B cell (primary cell): ENCODE measurements around the gene IGSF3.

Experiments
- EZH2 ChIP-seq: IDR thresholded peaks from 2 replicates; pipeline ENCODE4 v1.6.1; 2012; ENCODE audit warnings: borderline replicate concordance, low read depth, mild to moderate bottlenecking, moderate library complexity, low read length; ENCODE audit not compliant: insufficient read depth, poor library complexity, severe bottlenecking
- TF ChIP-seq, protein P1 (sequence below): fragments of 200-600 bp; IDR thresholded peaks from one replicate; pipeline ENCODE4 v1.8.0; 2022; ENCODE audit warnings: antibody characterized with exemption, mild to moderate bottlenecking

DNA sequence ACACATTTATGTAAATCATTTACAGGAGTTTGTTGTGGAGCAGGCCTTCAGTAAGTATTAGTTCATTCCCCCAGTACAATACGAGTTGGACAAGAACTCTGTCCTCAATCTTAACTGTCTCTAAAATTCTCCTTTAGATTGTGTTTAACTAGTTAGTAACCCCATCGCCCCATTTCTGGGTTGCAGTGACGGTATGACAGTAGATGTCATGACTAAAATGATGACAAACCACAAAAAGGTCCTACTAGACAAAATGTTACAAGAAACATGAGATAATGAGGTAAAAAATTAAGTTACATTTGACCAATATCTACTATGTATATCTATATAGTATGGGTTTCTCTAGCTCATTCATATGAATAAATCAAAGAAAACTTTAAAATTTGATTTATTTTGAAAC lies 137.9 kb downstream of the IGSF3 start:
- TF ChIP-seq, protein P1, sequence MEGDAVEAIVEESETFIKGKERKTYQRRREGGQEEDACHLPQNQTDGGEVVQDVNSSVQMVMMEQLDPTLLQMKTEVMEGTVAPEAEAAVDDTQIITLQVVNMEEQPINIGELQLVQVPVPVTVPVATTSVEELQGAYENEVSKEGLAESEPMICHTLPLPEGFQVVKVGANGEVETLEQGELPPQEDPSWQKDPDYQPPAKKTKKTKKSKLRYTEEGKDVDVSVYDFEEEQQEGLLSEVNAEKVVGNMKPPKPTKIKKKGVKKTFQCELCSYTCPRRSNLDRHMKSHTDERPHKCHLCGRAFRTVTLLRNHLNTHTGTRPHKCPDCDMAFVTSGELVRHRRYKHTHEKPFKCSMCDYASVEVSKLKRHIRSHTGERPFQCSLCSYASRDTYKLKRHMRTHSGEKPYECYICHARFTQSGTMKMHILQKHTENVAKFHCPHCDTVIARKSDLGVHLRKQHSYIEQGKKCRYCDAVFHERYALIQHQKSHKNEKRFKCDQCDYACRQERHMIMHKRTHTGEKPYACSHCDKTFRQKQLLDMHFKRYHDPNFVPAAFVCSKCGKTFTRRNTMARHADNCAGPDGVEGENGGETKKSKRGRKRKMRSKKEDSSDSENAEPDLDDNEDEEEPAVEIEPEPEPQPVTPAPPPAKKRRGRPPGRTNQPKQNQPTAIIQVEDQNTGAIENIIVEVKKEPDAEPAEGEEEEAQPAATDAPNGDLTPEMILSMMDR: no peak
- TF ChIP-seq EZH2: no peak
